OCI-LY7 (cell line): ENCODE data around the gene SEMA4D. TPM values are rescaled to one million over a fixed set of nuclear protein-coding genes. Genes with fewer than 3 reads are reported as not detected.

Experiments
- BruUV-seq: library from RNA; stranded (reverse); fragments of 400-500 nt; replicated peaks from 2 replicates; lab custom pipeline; 2021; lab: Mats Ljungman, UMichigan
- CTCF ChIA-PET: fragments of 300-600 bp; sonication (Branson Sonifier 250); formaldehyde crosslinking; loops from one replicate; lab custom pipeline; 2022; ENCODE audit warnings: antibody characterized with exemption; ENCODE audit not compliant: unreplicated experiment; lab: Charles Lee
- POLR2A ChIA-PET: fragments of 300-600 bp; sonication (Branson Sonifier 250); formaldehyde crosslinking; loops from one replicate; lab custom pipeline; 2022; ENCODE audit warnings: antibody characterized with exemption; lab: Charles Lee
- DNase-seq: peaks from one replicate; pipeline ENCODE4 v3.0.0-alpha.2; 2015; ENCODE audit warnings: low spot score
- H2AFZ ChIP-seq: fragments of 200-600 bp; sonication (generic), shearing (Covaris generic); 2 replicates; pipeline ENCODE4 v1.6.1; 2014; ENCODE audit warnings: mild to moderate bottlenecking, antibody characterized with exemption, low read length, moderate library complexity
- H3K27ac ChIP-seq: fragments of 200-600 bp; sonication (generic); 2 replicates; pipeline ENCODE4 v1.5.1; 2014; ENCODE audit warnings: mixed run types, low read depth, mild to moderate bottlenecking, moderate library complexity, low read length, inconsistent platforms; ENCODE audit not compliant: poor library complexity, severe bottlenecking
- H3K36me3 ChIP-seq: fragments of 200-600 bp; sonication (generic); 2 replicates; pipeline ENCODE4 v1.6.1; 2014; ENCODE audit warnings: mild to moderate bottlenecking, antibody characterized with exemption, low read length, moderate library complexity, mixed read lengths; ENCODE audit not compliant: insufficient read depth
- H3K4me1 ChIP-seq: fragments of 200-600 bp; sonication (generic); 2 replicates; pipeline ENCODE4 v1.5.1; 2014; ENCODE audit warnings: mild to moderate bottlenecking, low read length; ENCODE audit not compliant: insufficient read depth, poor library complexity, severe bottlenecking
- H3K4me2 ChIP-seq: fragments of 200-600 bp; sonication (generic); 2 replicates; pipeline ENCODE4 v1.6.1; 2014; ENCODE audit warnings: mild to moderate bottlenecking, low read length
- H3K4me3 ChIP-seq: fragments of 200-600 bp; sonication (generic); 2 replicates; pipeline ENCODE4 v1.5.1; 2014; ENCODE audit warnings: mild to moderate bottlenecking, low read depth, low read length; ENCODE audit not compliant: poor library complexity, severe bottlenecking
- H3K79me2 ChIP-seq: fragments of 200-600 bp; sonication (generic); 2 replicates; pipeline ENCODE4 v1.6.1; 2016; ENCODE audit warnings: low read depth, mild to moderate bottlenecking, low read length, moderate library complexity, mixed read lengths; ENCODE audit not compliant: insufficient read depth
- H3K9me2 ChIP-seq: fragments of 200-600 bp; sonication (generic); 2 replicates; pipeline ENCODE4 v1.6.1; 2016; ENCODE audit warnings: mild to moderate bottlenecking, low read length, mixed read lengths; ENCODE audit not compliant: insufficient read depth
- H3K9me3 ChIP-seq: fragments of 200-600 bp; sonication (generic); 2 replicates; pipeline ENCODE4 v1.6.1; 2014; ENCODE audit warnings: mild to moderate bottlenecking, mixed run types, low read length, mixed read lengths
- H4K20me1 ChIP-seq: fragments of 200-600 bp; sonication (generic); 2 replicates; pipeline ENCODE4 v1.6.1; 2014; ENCODE audit warnings: mild to moderate bottlenecking, antibody characterized with exemption, low read length, moderate library complexity, mixed read lengths; ENCODE audit not compliant: insufficient read depth
- CTCF ChIP-seq: fragments of 200-600 bp; sonication (generic); conservative IDR thresholded peaks from 2 replicates; pipeline ENCODE4 v1.5.1; 2014; ENCODE audit warnings: mild to moderate bottlenecking, antibody characterized with exemption, low read length, moderate library complexity, mixed read lengths
- EZH2phosphoT487 ChIP-seq: fragments of 200-600 bp; sonication (generic); IDR thresholded peaks from 2 replicates; pipeline ENCODE4 v1.6.1; 2018; ENCODE audit warnings: low read depth, borderline replicate concordance, mild to moderate bottlenecking, mixed run types, antibody characterized with exemption, low read length, moderate library complexity, mixed read lengths
- intact Hi-C: fragments of 100-400 bp; cut with micrococcal nuclease; formaldehyde crosslinking; loops from one replicate; pipeline ENCODE4 v1.10.0; 2022; ENCODE audit not compliant: unreplicated experiment
- total RNA-seq, 2 experiments: library from RNA; depleted of rRNA in 1 of 2; stranded (reverse); fragments of >200 nt in 1 of 2; shearing (Covaris generic) in 1 of 2; gene quantifications; 2 replicates each; pipeline ENCODE4 v1.2.3, GENCODE V29; 2014 to 2022

The SEMA4D gene
- total RNA-seq, 2 experiments from 2014 or later: 28.5 to 60.5 TPM

GRCh38 chr9:89386206-89386605, 111.7 kb downstream of the SEMA4D start:
- Histone ChIP-seq H3K4me1 (no peaks in the 10 kb centered on the region), H3K9me3 (no peaks in the 10 kb centered on the region), H2AFZ (no peak overlapping the region), H3K27ac (no peak overlapping the region), H3K79me2 (no peaks in the 10 kb centered on the region), H3K4me3 (no peak overlapping the region), H3K4me2 (no peak overlapping the region), H3K36me3 (peaks cover 34% of the 10 kb centered on the region; the same call in 1 of the 2 replicates), H4K20me1 (no peaks in the 10 kb centered on the region), H3K9me2 (no peaks in the 10 kb centered on the region)
- ChIA-PET CTCF (no interaction called here), POLR2A (no interaction called here)
- no TSS peak for BruUV-seq
- intact Hi-C loops: no loop called here
- no peak for TF ChIP-seq EZH2phosphoT487
- TF ChIP-seq CTCF: no peak
- DNase-seq: no peak

GRCh38 chr9:89384783-89385182, 113.1 kb downstream of the SEMA4D start:
- H4K20me1 ChIP-seq: no peaks in the 10 kb centered on the region
- no peak overlapping the region for H3K4me3 ChIP-seq
- TF ChIP-seq CTCF: no peak
- TF ChIP-seq EZH2phosphoT487: no peak
- no peaks in the 10 kb centered on the region for H3K9me3 ChIP-seq
- intact Hi-C loops: no loop called here
- H2AFZ ChIP-seq: no peak overlapping the region
- CTCF ChIA-PET: no interaction called here
- H3K36me3 ChIP-seq: peaks cover 21% of the 10 kb centered on the region; the same call in 1 of the 2 replicates
- no peak overlapping the region for H3K27ac ChIP-seq
- H3K4me2 ChIP-seq: no peak overlapping the region
- POLR2A ChIA-PET: no interaction called here
- no peaks in the 10 kb centered on the region for H3K79me2 ChIP-seq
- DNase-seq: no peak
- H3K4me1 ChIP-seq: no peaks in the 10 kb centered on the region
- H3K9me2 ChIP-seq: no peaks in the 10 kb centered on the region
- no TSS peak for BruUV-seq

GRCh38 chr9:89383721-89384300, 114.1 kb downstream of the SEMA4D start:
- intact Hi-C loops: no loop called here
- Histone ChIP-seq H3K9me3 (no peaks in the 10 kb centered on the region), H3K27ac (no peak overlapping the region), H3K4me2 (no peak overlapping the region), H3K79me2 (no peaks in the 10 kb centered on the region), H2AFZ (no peak overlapping the region), H3K36me3 (peaks cover 14% of the 10 kb centered on the region; the same call in 1 of the 2 replicates), H3K4me3 (no peak overlapping the region), H3K4me1 (no peaks in the 10 kb centered on the region), H4K20me1 (no peaks in the 10 kb centered on the region), H3K9me2 (no peaks in the 10 kb centered on the region)
- POLR2A ChIA-PET: no interaction called here
- TF ChIP-seq EZH2phosphoT487: no peak
- no peak for TF ChIP-seq CTCF
- no peak for DNase-seq
- CTCF ChIA-PET: no interaction called here
- no TSS peak for BruUV-seq
